ENCODE results near the gene EEA1. TPM values are rescaled to one million over a fixed set of nuclear protein-coding genes. Genes with fewer than 3 reads are reported as not detected.
A peak's percentile ranks its signal among the peaks of the same experiment; 100 is the strongest.

The EEA1 gene
- total RNA-seq, 1 experiment from 2014 or later: 68.9 TPM

DNA sequence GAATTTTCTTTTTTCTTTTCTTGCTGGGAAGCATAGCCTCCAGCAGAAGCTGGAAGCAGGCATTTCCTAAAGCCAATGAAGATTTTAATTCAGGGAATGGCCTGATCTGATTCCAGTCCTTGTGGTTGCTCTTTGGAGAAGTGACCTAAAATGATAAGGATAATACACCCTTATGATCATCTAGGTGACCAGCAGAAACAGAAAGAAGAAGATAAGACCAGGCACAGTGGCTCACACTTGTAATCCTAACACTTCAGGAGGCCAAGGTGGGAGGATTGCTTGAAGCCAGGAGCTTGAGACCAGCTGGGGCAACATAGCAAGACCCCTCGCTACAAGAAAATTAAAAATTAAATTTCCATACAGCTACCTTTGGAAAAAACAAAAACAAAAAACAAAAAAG is 51.2 kb downstream of the EEA1 start:
- Mint-ChIP-seq H3K36me3 (ENCODE audit: insufficient read depth, unreplicated experiment) (peaks cover 32% of the 10 kb centered on the region), H3K4me1 (ENCODE audit: low read depth, unreplicated experiment) (no peaks in the 10 kb centered on the region), H3K4me3 (ENCODE audit: unreplicated experiment) (no peak overlapping the region), H3K27me3 (ENCODE audit: insufficient read depth, unreplicated experiment) (no peaks in the 10 kb centered on the region), H3K9me3 (ENCODE audit: unreplicated experiment) (no peaks in the 10 kb centered on the region), H3K27ac (ENCODE audit: unreplicated experiment) (peak overlapping the region; percentile 43)
- POLR2A ChIA-PET: no interaction called here
- Histone ChIP-seq H3K36me3 (ENCODE audit: control insufficient read depth, insufficient read depth, low read length) (no peaks in the 10 kb centered on the region), H3K4me3 (ENCODE audit: low read depth, low read length) (no peak overlapping the region), H3K27me3 (replicated peaks; ENCODE audit: control insufficient read depth, insufficient read depth, low read length) (no peaks in the 10 kb centered on the region), H3K4me1 (no peaks in the 10 kb centered on the region), H3K9me3 (peaks cover 3% of the 10 kb centered on the region; the same call in 1 of the 2 replicates)
- TF ChIP-seq, protein P1, sequence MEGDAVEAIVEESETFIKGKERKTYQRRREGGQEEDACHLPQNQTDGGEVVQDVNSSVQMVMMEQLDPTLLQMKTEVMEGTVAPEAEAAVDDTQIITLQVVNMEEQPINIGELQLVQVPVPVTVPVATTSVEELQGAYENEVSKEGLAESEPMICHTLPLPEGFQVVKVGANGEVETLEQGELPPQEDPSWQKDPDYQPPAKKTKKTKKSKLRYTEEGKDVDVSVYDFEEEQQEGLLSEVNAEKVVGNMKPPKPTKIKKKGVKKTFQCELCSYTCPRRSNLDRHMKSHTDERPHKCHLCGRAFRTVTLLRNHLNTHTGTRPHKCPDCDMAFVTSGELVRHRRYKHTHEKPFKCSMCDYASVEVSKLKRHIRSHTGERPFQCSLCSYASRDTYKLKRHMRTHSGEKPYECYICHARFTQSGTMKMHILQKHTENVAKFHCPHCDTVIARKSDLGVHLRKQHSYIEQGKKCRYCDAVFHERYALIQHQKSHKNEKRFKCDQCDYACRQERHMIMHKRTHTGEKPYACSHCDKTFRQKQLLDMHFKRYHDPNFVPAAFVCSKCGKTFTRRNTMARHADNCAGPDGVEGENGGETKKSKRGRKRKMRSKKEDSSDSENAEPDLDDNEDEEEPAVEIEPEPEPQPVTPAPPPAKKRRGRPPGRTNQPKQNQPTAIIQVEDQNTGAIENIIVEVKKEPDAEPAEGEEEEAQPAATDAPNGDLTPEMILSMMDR (IDR thresholded peaks at IDR 0.05; ENCODE audit: insufficient read depth in 1 of 2, low read depth in 1 of 2, low read length in 1 of 2, severe bottlenecking in 1 of 2, unreplicated experiment in 1 of 2): no peak
- BruUV-seq (replicated peaks): no TSS peak
- CTCF ChIA-PET: no interaction called here
- no peak for DNase-seq
- intact Hi-C loops (cut with micrococcal nuclease; ENCODE audit: unreplicated experiment): no loop called here

DNA sequence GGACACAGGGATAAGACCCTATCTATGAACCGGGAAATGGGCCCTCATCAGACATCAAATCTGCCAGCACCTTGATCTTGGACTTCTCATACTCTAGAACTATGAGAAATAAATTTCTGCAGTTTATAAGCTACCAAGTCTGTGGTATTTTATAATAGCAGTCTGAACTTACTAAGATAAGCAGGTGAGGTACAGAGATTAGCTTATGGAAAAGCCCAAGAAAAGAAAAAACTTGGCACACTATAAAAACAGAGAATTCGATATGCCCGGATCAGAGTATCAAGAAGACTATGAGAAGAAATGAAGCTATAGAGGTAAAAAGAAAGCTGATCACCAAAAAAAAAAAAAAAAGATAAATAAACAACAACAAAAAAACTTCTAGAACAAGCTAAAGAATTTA is 52.6 kb downstream of the EEA1 start:
- TF ChIP-seq, protein P1 (IDR thresholded peaks at IDR 0.05; ENCODE audit: insufficient read depth in 1 of 2, low read depth in 1 of 2, low read length in 1 of 2, severe bottlenecking in 1 of 2, unreplicated experiment in 1 of 2): no peak
- Mint-ChIP-seq H3K36me3 (ENCODE audit: insufficient read depth, unreplicated experiment) (peaks cover 21% of the 10 kb centered on the region), H3K27ac (ENCODE audit: unreplicated experiment) (no peak overlapping the region), H3K9me3 (ENCODE audit: unreplicated experiment) (no peaks in the 10 kb centered on the region), H3K27me3 (ENCODE audit: insufficient read depth, unreplicated experiment) (no peaks in the 10 kb centered on the region), H3K4me3 (ENCODE audit: unreplicated experiment) (no peak overlapping the region), H3K4me1 (ENCODE audit: low read depth, unreplicated experiment) (no peaks in the 10 kb centered on the region)
- Histone ChIP-seq H3K4me1 (no peaks in the 10 kb centered on the region), H3K9me3 (peaks cover 3% of the 10 kb centered on the region; the same call in 1 of the 2 replicates), H3K36me3 (ENCODE audit: control insufficient read depth, insufficient read depth, low read length) (no peaks in the 10 kb centered on the region), H3K4me3 (ENCODE audit: low read depth, low read length) (no peak overlapping the region), H3K27me3 (replicated peaks; ENCODE audit: control insufficient read depth, insufficient read depth, low read length) (no peaks in the 10 kb centered on the region)
- ChIA-PET CTCF (no interaction called here), POLR2A (interaction anchor here (0.6 kb wide), 1 partner anchor 63 kb away, joined by 4 read pairs; no protein-coding TSS in a partner anchor)
- intact Hi-C loops (cut with micrococcal nuclease; ENCODE audit: unreplicated experiment): no loop called here
- no peak for DNase-seq
- no TSS peak for BruUV-seq (replicated peaks)

DNA sequence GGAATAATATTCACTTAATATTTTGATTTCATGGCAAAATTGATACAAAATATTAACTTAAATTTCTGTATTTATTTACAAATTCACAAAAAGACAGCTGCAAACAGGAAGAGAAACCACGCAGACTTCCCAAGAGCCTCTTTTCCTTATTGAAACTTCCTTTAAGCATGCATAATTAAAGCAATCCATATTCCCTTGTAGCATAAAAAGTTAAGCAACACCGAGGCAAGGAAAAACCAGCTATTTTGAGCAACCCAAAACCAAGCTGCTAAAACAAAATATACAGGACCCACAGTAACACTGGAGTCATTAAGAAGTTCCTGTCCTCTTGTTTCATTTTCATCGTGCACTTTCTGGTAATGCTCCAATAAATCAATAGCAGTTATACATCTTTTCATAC is 58.0 kb downstream of the EEA1 start:
- no peaks in the 10 kb centered on the region for H3K36me3 Mint-ChIP-seq (ENCODE audit: insufficient read depth, unreplicated experiment)
- no peak overlapping the region for H3K4me3 Mint-ChIP-seq (ENCODE audit: unreplicated experiment)
- no TSS peak for BruUV-seq (replicated peaks)
- H3K27me3 Mint-ChIP-seq (ENCODE audit: insufficient read depth, unreplicated experiment): no peaks in the 10 kb centered on the region
- ChIA-PET POLR2A (no interaction called here), CTCF (no interaction called here)
- H3K4me1 ChIP-seq: no peaks in the 10 kb centered on the region
- no peaks in the 10 kb centered on the region for H3K36me3 ChIP-seq (ENCODE audit: control insufficient read depth, insufficient read depth, low read length)
- H3K27me3 ChIP-seq (replicated peaks; ENCODE audit: control insufficient read depth, insufficient read depth, low read length): no peaks in the 10 kb centered on the region
- TF ChIP-seq, protein P1 (IDR thresholded peaks at IDR 0.05; ENCODE audit: insufficient read depth in 1 of 2, low read depth in 1 of 2, low read length in 1 of 2, severe bottlenecking in 1 of 2, unreplicated experiment in 1 of 2): no peak
- no peaks in the 10 kb centered on the region for H3K4me1 Mint-ChIP-seq (ENCODE audit: low read depth, unreplicated experiment)
- H3K4me3 ChIP-seq (ENCODE audit: low read depth, low read length): no peak overlapping the region
- no peak overlapping the region for H3K27ac Mint-ChIP-seq (ENCODE audit: unreplicated experiment)
- no peaks in the 10 kb centered on the region for H3K9me3 ChIP-seq
- intact Hi-C loops (cut with micrococcal nuclease; ENCODE audit: unreplicated experiment): no loop called here
- H3K9me3 Mint-ChIP-seq (ENCODE audit: unreplicated experiment): no peaks in the 10 kb centered on the region
- no peak for DNase-seq
